ENCODE data around the gene WIPF2.

WIPF2 gene

GRCh38 chr17:40313668-40314583 lies 94.8 kb downstream of the WIPF2 start:
- no peak for DNase-seq (ENCODE audit: low read depth)

DNA sequence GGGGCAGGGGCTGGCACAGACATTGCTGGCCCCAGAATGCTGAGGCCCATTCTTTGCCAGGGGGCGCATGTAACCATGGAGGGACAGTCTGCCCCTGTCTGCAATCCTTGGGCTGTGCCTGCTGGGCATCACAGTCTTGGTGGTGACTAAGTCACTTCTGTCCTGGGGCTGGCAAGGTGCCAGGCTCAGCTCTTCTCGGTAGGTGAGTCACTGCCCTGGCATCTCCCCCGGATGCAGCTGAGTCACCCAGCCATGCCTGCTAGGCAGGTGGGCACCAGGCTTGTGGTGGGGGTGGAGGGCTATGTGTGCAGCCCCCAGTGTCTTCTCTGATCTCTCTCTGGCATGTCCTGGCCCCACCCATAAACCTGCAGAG lies 95.5 kb downstream of the WIPF2 start:
- peak; percentile 99 for DNase-seq (ENCODE audit: low read depth)

DNA sequence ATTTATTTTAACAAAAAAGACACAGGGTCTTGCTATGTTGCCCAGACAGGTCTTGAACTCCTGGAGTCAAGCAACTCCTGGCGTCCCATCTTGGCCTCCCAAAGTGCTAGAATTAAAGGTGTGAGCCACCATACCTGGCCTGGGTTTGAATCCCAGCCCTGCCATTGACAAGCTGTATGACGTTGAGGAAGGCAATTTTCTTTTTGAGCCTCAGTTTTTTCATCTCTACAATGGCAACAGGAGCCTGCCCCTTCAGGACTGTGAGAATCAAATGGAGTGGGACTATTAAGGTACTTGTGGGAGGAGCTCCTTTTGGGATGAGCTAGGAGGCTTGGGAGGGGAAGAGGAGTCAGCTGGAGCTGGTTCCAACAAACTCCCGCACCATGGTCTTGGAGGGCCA lies 96.1 kb downstream of the WIPF2 start:
- no peak for DNase-seq (ENCODE audit: low read depth)

DNA sequence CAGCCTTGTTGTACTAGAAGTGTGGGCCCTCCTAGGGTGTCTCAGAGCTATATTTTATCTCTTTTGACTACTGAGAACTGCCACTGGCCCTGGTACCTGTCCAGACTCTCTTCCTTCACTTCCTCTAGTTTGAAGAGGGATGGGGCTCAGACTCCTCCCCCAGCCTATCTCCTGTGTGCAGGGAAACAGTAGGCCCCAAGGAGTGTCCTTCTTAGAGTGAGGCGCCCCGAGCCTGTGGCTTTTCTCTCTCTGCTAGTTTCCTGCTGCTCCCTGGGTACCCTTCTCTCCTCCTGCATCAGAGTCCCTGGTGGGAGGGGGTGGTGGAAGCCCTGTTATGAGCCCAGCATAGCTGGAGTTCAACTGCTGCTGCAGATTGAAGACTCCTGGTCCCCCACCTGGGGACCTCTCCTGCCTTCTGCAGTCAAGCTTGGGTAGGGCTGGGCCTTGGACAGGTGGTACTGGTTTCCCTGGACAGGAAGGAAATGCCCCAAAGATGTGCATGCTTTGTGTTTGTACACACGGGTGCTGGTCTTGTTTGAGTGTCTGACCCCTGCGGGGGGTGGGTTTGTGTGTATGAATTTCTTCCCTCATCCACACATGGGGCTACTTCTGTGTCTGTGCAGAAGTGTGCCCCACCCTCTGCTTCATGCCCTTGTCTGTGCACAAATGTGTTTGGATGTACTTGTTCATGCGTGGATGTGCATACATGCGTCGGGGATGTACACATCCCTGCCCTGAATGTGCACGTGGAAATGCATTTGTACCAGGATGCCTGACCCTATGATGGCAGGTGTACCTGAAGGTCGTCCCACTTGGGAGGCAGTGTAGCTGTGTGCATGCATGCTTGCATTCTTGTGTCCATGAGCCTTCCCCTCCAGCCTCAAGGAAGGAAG lies 96.8 kb downstream of the WIPF2 start:
- DNase-seq (ENCODE audit: low read depth) = no peak

DNA sequence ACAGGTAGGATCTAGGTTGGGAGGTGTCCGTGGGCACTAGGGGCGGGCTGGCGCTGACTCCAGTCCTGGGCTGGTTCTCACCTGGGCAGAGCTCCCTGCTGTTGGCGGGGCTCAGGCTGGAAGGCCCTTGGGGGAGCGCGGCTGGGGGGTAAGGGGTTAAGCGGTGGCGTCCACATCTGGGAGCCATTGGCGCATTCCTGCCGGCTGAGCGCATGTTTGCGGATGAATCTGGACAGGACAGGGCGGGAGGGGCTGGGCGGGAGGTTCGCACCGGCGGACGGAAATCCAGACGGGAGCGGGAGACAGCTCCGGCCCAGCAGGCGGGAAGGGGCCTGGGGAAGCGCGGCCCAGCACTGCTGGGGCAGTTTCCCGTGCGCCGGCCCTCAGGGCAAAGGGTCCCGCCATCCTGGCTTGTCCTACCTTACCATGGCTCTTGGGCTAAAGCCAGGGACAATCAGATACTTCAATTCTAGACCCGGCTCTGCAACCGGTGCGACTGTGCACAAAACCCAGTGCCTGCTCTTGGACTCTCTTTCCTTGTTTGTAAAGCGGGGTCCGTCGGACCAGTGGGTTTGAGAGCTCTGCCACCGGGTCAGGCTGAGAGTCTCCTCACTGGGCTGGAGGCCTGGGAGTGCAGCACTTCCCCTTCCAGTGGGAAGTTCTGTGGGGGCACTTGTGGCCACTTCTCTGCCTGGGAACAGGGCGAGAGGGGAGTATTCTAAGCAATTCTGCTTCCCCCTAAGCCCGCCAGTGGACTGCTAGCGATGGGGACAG lies 97.7 kb downstream of the WIPF2 start:
- DNase-seq (ENCODE audit: low read depth) = peak; percentile 90

- DNase-seq (ENCODE audit: low read depth) = peak; percentile 87
Measured at GRCh38 chr17:40317345-40317873, 98.3 kb downstream of the WIPF2 start.

- DNase-seq (ENCODE audit: low read depth) = peak; percentile 98
Measured at GRCh38 chr17:40317880-40318829, 99.1 kb downstream of the WIPF2 start.

GRCh38 chr17:40318830-40319391 lies 99.8 kb downstream of the WIPF2 start:
- peak; percentile 44 for DNase-seq (ENCODE audit: low read depth)

- DNase-seq (ENCODE audit: low read depth) = no peak
Measured at GRCh38 chr17:40319651-40320540, 100.8 kb downstream of the WIPF2 start.

GRCh38 chr17:40320756-40321523 lies 101.8 kb downstream of the WIPF2 start:
- no peak for DNase-seq (ENCODE audit: low read depth)

DNA sequence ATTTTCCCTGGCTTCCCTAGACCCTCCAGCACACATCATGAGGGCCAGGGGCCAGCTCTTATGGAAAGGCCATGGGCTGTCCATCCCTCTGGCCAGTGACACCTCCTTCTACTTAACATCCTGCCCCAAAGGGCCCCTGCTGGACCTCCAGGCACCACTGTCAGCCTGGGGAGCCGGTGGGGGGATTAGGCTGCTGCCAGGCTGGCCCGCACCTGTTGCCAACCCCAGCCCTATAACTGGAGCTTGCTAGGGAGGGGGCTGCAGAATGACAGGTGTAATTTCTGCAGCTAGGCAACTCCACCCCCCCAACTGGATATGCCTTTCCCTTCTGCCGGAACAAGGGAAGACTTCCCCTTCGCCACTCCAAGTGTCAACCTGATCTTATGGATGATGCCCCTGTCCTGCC lies 102.4 kb downstream of the WIPF2 start:
- no peak for DNase-seq (ENCODE audit: low read depth)

DNA sequence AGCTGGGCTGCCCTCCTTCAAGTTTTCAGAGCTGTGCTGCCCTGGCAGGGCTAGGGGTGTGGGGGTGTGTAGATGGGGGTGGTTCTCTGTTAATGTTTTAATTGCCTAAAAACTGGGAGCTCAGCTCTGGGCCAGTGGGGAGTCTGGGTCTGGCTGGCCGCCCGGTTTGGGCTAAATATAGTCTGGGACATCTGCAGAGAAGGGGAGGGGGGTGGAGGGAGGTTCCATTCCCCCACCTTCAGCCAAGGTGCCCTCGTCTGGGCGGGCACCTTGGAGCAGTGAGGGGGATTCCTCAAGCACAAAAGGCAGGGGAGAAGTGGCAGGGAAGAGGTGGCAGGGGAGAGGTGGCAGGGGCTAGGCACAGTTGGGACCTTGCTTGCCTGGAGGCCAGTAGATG lies 102.9 kb downstream of the WIPF2 start:
- DNase-seq (ENCODE audit: low read depth) = no peak

DNA sequence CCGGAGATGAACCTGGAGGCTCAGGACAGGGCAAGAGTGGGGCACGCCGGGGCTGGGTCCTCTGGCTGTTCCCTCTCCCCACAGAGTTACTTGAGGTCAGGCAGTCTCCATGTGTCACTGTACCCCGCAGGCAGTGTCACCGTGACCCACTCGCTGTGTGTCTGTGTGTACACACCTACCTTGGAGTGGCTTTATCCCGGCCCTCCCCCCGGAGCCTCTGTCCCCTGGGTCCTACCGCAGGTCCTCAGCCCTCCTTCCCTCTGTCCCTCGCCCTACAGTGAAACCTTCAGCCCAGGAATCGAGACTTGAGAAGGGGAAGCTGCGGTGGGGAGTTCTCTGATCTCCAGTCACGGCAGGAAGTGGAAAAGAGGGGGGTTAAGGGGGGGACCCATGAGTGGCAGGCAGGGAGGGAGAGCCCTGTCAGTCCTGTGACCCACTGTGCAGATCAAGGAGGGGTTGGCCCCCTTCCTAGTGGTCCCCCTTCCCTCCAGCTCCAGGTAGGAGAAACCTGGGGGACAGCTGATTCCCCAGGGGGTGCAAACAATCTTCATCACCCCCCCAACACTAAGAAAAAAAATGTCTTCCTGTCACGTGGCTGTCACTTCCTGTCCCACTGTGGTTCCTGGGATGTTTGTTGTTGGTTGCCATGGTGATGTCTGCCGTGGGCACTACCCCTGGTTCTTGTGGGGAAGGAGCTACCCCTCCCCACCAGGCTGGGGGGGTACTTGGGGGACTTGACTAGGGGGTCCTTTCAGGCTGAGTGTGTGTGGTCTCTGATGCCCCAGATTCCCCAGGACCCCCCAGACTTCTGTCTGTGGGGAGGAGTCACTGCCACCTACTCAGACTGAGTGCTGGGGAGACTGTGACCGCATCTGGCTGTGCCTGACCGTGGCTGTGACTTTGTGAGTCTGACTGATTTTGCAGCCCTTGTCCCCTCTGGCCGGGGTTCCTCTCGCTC lies 103.5 kb downstream of the WIPF2 start:
- peak; percentile 92 for DNase-seq (ENCODE audit: low read depth)

DNA sequence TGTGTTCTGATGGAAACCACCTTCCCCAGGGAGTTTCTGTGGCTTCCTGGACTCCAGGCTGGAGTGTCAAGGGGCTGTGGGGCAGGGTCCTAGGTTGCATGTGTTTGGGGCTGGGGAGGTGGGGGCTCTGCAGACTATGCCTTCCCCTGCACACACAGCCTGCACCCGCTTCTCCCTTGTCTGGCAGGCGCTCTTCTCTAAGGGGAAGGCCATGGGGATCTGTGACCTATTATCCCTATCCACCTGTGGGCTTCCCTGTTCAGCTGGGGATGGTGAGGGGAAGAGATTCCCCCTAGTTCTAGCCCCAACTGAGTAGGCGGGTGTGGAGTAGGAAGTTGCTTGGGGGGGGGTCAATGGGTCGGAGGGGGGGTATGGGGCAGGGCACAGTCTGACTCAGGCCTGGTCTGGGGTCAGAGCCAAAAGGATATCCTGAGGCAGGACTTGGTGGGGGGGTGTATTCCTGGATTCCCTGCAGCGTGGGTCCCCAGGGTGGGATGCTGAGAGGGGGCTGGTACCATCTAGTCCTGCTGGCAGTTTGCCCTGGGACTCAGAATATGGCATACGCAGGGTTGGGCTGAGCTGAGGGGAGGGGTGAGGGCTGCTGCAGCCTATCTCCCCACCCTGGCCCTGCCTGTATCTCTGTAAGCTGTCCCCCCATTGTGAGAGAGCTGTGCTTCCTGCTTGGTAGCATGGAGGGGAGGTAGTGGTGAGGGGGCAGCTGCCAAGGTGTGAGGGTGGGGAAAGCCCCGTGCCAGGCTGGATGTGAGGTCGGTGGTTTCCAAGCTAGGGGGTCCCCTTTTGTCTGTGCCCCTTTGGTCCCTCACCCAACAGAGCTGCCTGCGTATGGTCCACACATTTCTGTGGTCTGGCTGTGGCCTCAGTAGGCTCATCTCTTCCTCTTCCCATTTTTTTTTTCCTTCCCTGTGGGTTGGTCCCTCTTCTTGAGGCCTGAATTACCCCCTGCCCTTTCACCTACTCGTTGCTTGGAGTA lies 104.6 kb downstream of the WIPF2 start:
- peak; percentile 65 for DNase-seq (ENCODE audit: low read depth)

DNA sequence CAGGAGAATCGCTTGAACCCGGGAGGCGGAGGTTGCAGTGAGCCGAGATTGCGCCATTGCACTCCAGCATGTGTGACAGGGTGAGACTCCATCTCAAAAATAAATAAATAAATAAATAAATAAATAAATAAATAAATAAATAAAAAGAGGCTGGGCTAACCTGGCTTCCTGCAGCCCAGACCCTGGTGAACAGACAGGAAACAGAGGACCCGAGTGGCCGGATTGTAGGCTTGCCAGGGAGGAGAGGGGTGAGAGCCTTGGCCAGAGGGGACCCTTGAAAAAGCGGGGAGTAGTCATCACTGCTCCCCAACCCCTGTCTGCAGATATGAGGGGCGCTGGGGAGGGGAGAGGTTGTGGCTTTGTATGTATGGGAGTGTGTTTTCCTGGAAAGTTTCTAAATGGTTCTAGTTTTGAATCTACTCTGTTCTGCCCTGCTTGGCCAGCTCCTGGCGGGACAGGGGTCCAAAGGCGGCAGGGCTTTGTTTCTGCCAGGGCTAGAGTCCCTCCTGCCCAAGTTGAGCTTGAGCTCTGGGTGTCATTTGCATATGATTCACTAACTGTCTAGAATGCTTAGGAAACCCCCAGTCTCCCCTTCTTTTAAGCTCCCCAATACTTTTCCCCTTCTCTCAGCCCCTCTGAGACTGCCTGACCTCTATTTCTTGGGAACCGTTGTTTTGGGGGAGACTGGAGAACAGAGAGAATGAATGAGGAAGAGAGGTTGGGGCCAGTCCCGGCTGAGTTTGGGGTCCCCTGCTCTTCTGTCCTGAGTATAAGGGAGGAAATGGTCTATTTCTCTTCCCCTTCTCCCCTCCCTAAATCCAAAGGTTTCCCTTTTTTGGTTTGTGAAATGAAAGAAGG lies 106.3 kb downstream of the WIPF2 start:
- no peak for DNase-seq (ENCODE audit: low read depth)

Measured in ELR (cell line).